GM18868 (cell line): ENCODE results near the gene MPZL3.

Source experiments
- ATAC-seq: cut with Tn5 transposase; IDR thresholded peaks from one replicate; pipeline ENCODE4 v1.9.1; 2021; ENCODE audit warnings: mild to moderate bottlenecking, moderate library complexity; ENCODE audit not compliant: unreplicated experiment

The MPZL3 gene

GRCh38 chr11:118251858-118252652, at the start of gene MPZL3:
Gene MPZL3 (minus strand): TSS chr11:118252365. CDS start chr11:118252294, 71 bp downstream.
- ATAC-seq: peak; percentile 61

GRCh38 chr11:118301600-118302195, 49.5 kb upstream of the MPZL3 start:
- ATAC-seq: no peak

- ATAC-seq: no peak
Measured at GRCh38 chr11:118295815-118296454, 43.8 kb upstream of the MPZL3 start.

- no peak for ATAC-seq
Measured at GRCh38 chr11:118295199-118295598, 43.0 kb upstream of the MPZL3 start.

GRCh38 chr11:118294053-118294452, 41.9 kb upstream of the MPZL3 start:
- no peak for ATAC-seq

- no peak for ATAC-seq
Measured at GRCh38 chr11:118291477-118292135, 39.4 kb upstream of the MPZL3 start.

- no peak for ATAC-seq
Measured at GRCh38 chr11:118290923-118291322, 38.8 kb upstream of the MPZL3 start.

GRCh38 chr11:118289401-118289800, 37.2 kb upstream of the MPZL3 start:
- no peak for ATAC-seq

- no peak for ATAC-seq
Measured at GRCh38 chr11:118287006-118287405, 34.8 kb upstream of the MPZL3 start.

GRCh38 chr11:118286545-118286944, 34.4 kb upstream of the MPZL3 start:
- no peak for ATAC-seq

GRCh38 chr11:118283756-118284350, 31.7 kb upstream of the MPZL3 start:
- no peak for ATAC-seq

GRCh38 chr11:118283037-118283636, 31.0 kb upstream of the MPZL3 start:
- ATAC-seq: no peak

GRCh38 chr11:118282606-118283005, 30.4 kb upstream of the MPZL3 start:
- no peak for ATAC-seq

GRCh38 chr11:118281284-118281683, 29.1 kb upstream of the MPZL3 start:
- ATAC-seq: no peak

GRCh38 chr11:118277312-118277711, 25.1 kb upstream of the MPZL3 start:
- no peak for ATAC-seq

GRCh38 chr11:118276422-118276821, 24.3 kb upstream of the MPZL3 start:
- no peak for ATAC-seq

GRCh38 chr11:118275176-118275575, 23.0 kb upstream of the MPZL3 start:
- no peak for ATAC-seq

GRCh38 chr11:118274186-118274585, 22.0 kb upstream of the MPZL3 start:
- ATAC-seq: no peak

GRCh38 chr11:118272001-118272400, 19.8 kb upstream of the MPZL3 start:
- no peak for ATAC-seq

- no peak for ATAC-seq
Measured at GRCh38 chr11:118267486-118267885, 15.3 kb upstream of the MPZL3 start.

GRCh38 chr11:118265954-118266353, 13.8 kb upstream of the MPZL3 start:
- ATAC-seq: no peak
